Measurements from ENCODE around the gene ZFAND2B.
"Not testable (repeated sequence)": the region's sequence is repeated elsewhere in the genome, so short reads cannot be mapped to it uniquely, and the experiment has no call there.

The ZFAND2B gene

GRCh38 chr2:219251656-219252055 is 45.1 kb downstream of the ZFAND2B start:
- DNase-seq: no peak

GRCh38 chr2:219252084-219252483 is 45.5 kb downstream of the ZFAND2B start:
- DNase-seq: peak; percentile 49

- peak; percentile 57 for DNase-seq
Measured at GRCh38 chr2:219252570-219252899, 46.0 kb downstream of the ZFAND2B start.

GRCh38 chr2:219252900-219253752 is 46.5 kb downstream of the ZFAND2B start, which contains the start of gene TUBA4B:
TUBA4B (plus strand) TSS chr2:219253243; CDS start chr2:219253408, 165 bp downstream.
- peak; percentile 59 for DNase-seq

- DNase-seq: peak; percentile 96
Measured at GRCh38 chr2:219253753-219254589, 47.4 kb downstream of the ZFAND2B start, which contains the start of gene TUBA4A. TUBA4A (minus strand) TSS chr2:219253918; CDS start chr2:219253858, 60 bp downstream.

- DNase-seq: peak; percentile 67
Measured at GRCh38 chr2:219254590-219255201, 48.1 kb downstream of the ZFAND2B start.

GRCh38 chr2:219258942-219259341 is 52.4 kb downstream of the ZFAND2B start:
- DNase-seq: not testable (repeated sequence)
